IMR-90 (cell line): ENCODE measurements around the gene COL5A3. TPM values are rescaled to one million over a fixed set of nuclear protein-coding genes. Genes with fewer than 3 reads are reported as not detected.

Experiments used
- ATAC-seq: fragments of 200-7000 bp; cut with Tn5 transposase; 2 replicates; pipeline ENCODE4 v1.9.1; 2020; ENCODE audit warnings: low read depth, mild to moderate bottlenecking, moderate library complexity
- BruUV-seq: library from RNA; stranded (reverse); fragments of 400-500 nt; replicated peaks from 2 replicates; lab custom pipeline; 2021; lab: Mats Ljungman, UMichigan
- CTCF ChIA-PET: fragments of 300-600 bp; formaldehyde crosslinking; extraction: SDS; loops from one replicate; lab custom pipeline; 2021; ENCODE audit warnings: antibody characterized with exemption; lab: Yijun Ruan, JAX
- POLR2A ChIA-PET: fragments of 300-600 bp; sonication (Branson Sonifier 250); formaldehyde crosslinking; loops from one replicate; lab custom pipeline; 2022; ENCODE audit warnings: antibody characterized with exemption; ENCODE audit not compliant: unreplicated experiment; lab: Charles Lee
- DNase-seq: peaks from one replicate; pipeline ENCODE4 v3.0.0; 2013
- H2AFZ ChIP-seq: replicated peaks from 2 replicates; pipeline ENCODE3; 2013; ENCODE audit warnings: low read length, mild to moderate bottlenecking; ENCODE audit not compliant: poor library complexity
- H2AK5ac ChIP-seq: 2 replicates; pipeline ENCODE4 v1.6.1; 2013; ENCODE audit warnings: low read depth, low read length, inconsistent platforms
- H2AK9ac ChIP-seq: replicated peaks from 2 replicates; pipeline ENCODE3; 2013; ENCODE audit warnings: mild to moderate bottlenecking, low read depth, low read length, moderate library complexity; ENCODE audit not compliant: poor library complexity
- H2BK120ac ChIP-seq: 2 replicates; pipeline ENCODE4 v1.6.1; 2013; ENCODE audit warnings: low read depth, low read length, inconsistent platforms
- H2BK15ac ChIP-seq: 3 replicates; pipeline ENCODE4 v1.6.1; 2013; ENCODE audit warnings: low read depth, low read length, inconsistent platforms
- H2BK20ac ChIP-seq: 2 replicates; pipeline ENCODE4 v1.6.1; 2013; ENCODE audit warnings: low read depth, mild to moderate bottlenecking, inconsistent platforms, low read length, moderate library complexity
- H2BK5ac ChIP-seq: 2 replicates; pipeline ENCODE4 v1.6.1; 2013; ENCODE audit warnings: mild to moderate bottlenecking, low read depth, low read length, inconsistent platforms; ENCODE audit not compliant: poor library complexity, severe bottlenecking
- H3K14ac ChIP-seq: replicated peaks from 2 replicates; pipeline ENCODE4 v1.6.1; 2013; ENCODE audit warnings: low read depth, low read length, inconsistent platforms
- H3K18ac ChIP-seq: 2 replicates; pipeline ENCODE4 v1.6.1; 2013; ENCODE audit warnings: low read depth, low read length, control low read depth
- H3K23ac ChIP-seq: 2 replicates; pipeline ENCODE4 v1.6.1; 2013; ENCODE audit warnings: low read depth, low read length, inconsistent platforms
- H3K27ac ChIP-seq: 2 replicates; pipeline ENCODE4 v1.5.1; 2013; ENCODE audit warnings: mild to moderate bottlenecking, control low read depth, low read length; ENCODE audit not compliant: insufficient read depth
- H3K27me3 ChIP-seq: 2 replicates; pipeline ENCODE4 v1.6.1; 2013; ENCODE audit warnings: low read length; ENCODE audit not compliant: control insufficient read depth, insufficient read depth
- H3K36me3 ChIP-seq: 2 replicates; pipeline ENCODE4 v1.6.1; 2013; ENCODE audit warnings: low read length, mixed read lengths; ENCODE audit not compliant: control insufficient read depth, insufficient read depth
- H3K4ac ChIP-seq: 2 replicates; pipeline ENCODE4 v1.6.1; 2013; ENCODE audit warnings: low read depth, low read length, inconsistent platforms
- H3K4me1 ChIP-seq: 2 replicates; pipeline ENCODE4 v1.6.1; 2013; ENCODE audit warnings: low read length, mixed read lengths; ENCODE audit not compliant: control insufficient read depth, insufficient read depth
- H3K4me2 ChIP-seq: 2 replicates; pipeline ENCODE4 v1.6.1; 2013; ENCODE audit warnings: low read depth, mild to moderate bottlenecking, control low read depth, low read length, moderate library complexity
- H3K4me3 ChIP-seq: 2 replicates; pipeline ENCODE4 v1.5.1; 2013; ENCODE audit warnings: low read depth, mild to moderate bottlenecking, control low read depth, low read length, moderate library complexity; ENCODE audit not compliant: insufficient read depth
- H3K56ac ChIP-seq: 2 replicates; pipeline ENCODE4 v1.6.1; 2013; ENCODE audit warnings: low read length, inconsistent platforms; ENCODE audit not compliant: insufficient read depth; ENCODE audit errors: extremely low read depth
- H3K79me1 ChIP-seq, 2 experiments: 2 replicates each; pipeline ENCODE4 v1.6.1; 2013; ENCODE audit warnings: low read length in 2 of 2, inconsistent platforms in 1 of 2, low read depth in 1 of 2
- H3K9ac ChIP-seq: 2 replicates; pipeline ENCODE4 v1.6.1; 2013; ENCODE audit warnings: low read depth, low read length, control low read depth
- H3K9me1 ChIP-seq: 2 replicates; pipeline ENCODE4 v1.6.1; 2013; ENCODE audit warnings: low read length, inconsistent platforms; ENCODE audit not compliant: insufficient read depth
- H3K9me3 ChIP-seq: 2 replicates; pipeline ENCODE4 v1.6.1; 2013; ENCODE audit warnings: low read length; ENCODE audit not compliant: control insufficient read depth, insufficient read depth
- H4K20me1 ChIP-seq: 2 replicates; pipeline ENCODE4 v1.6.1; 2013; ENCODE audit warnings: low read length, inconsistent platforms; ENCODE audit not compliant: insufficient read depth
- H4K5ac ChIP-seq: 2 replicates; pipeline ENCODE4 v1.6.1; 2013; ENCODE audit warnings: mild to moderate bottlenecking, low read depth, low read length, control low read depth
- H4K8ac ChIP-seq, 2 experiments: 2 replicates each; pipeline ENCODE4 v1.6.1; 2013; ENCODE audit warnings: low read depth in 2 of 2, low read length in 2 of 2, control low read depth in 1 of 2, inconsistent platforms in 1 of 2
- H4K91ac ChIP-seq: 2 replicates; pipeline ENCODE4 v1.6.1; 2013; ENCODE audit warnings: low read depth, low read length, inconsistent platforms; ENCODE audit not compliant: insufficient read depth
- CEBPB ChIP-seq: IDR thresholded peaks from 2 replicates; pipeline ENCODE4 v1.6.1; 2012; ENCODE audit warnings: low read depth, low read length, improper control_type of control experiment
- CHD1 ChIP-seq: IDR thresholded peaks from 2 replicates; pipeline ENCODE4 v1.6.1; 2012; ENCODE audit warnings: low read depth, low read length, improper control_type of control experiment
- CTCF ChIP-seq: conservative IDR thresholded peaks from 2 replicates; pipeline ENCODE4 v1.5.1; 2012; ENCODE audit warnings: mild to moderate bottlenecking, low read depth, low read length, improper control_type of control experiment
- ELK1 ChIP-seq: fragments of 150-350 bp; IDR thresholded peaks from 2 replicates; pipeline ENCODE4 v1.6.1; 2016; ENCODE audit warnings: low read depth, mild to moderate bottlenecking, low read length, moderate library complexity, borderline replicate concordance
- FOS ChIP-seq: fragments of 150-350 bp; IDR thresholded peaks from 2 replicates; pipeline ENCODE4 v1.6.1; 2016; ENCODE audit warnings: low read depth, low read length
- MAFK ChIP-seq: IDR thresholded peaks from 2 replicates; pipeline ENCODE4 v1.6.1; 2012; ENCODE audit warnings: low read depth, low read length, improper control_type of control experiment
- MAZ ChIP-seq: IDR thresholded peaks from 2 replicates; pipeline ENCODE4 v1.6.1; 2012; ENCODE audit warnings: low read depth, mild to moderate bottlenecking, low read length, improper control_type of control experiment, moderate library complexity, borderline replicate concordance
- MXI1 ChIP-seq: IDR thresholded peaks from 2 replicates; pipeline ENCODE4 v1.6.1; 2012; ENCODE audit warnings: low read depth, mild to moderate bottlenecking, low read length, moderate library complexity, borderline replicate concordance
- NFE2L2 ChIP-seq: fragments of 150-350 bp; IDR thresholded peaks from 2 replicates; pipeline ENCODE4 v1.6.1; 2016; ENCODE audit warnings: low read depth, mild to moderate bottlenecking, low read length
- POLR2A ChIP-seq: IDR thresholded peaks from 2 replicates; pipeline ENCODE4 v1.6.1; 2012; ENCODE audit warnings: mild to moderate bottlenecking, low read depth, low read length
- RAD21 ChIP-seq: IDR thresholded peaks from 2 replicates; pipeline ENCODE4 v1.6.1; 2012; ENCODE audit warnings: low read length, improper control_type of control experiment
- RCOR1 ChIP-seq: IDR thresholded peaks from 2 replicates; pipeline ENCODE4 v1.6.1; 2012; ENCODE audit warnings: mild to moderate bottlenecking, low read length, improper control_type of control experiment; ENCODE audit not compliant: insufficient replicate concordance
- RFX5 ChIP-seq: IDR thresholded peaks from 2 replicates; pipeline ENCODE4 v1.8.0; 2012; ENCODE audit warnings: low read depth, mild to moderate bottlenecking, low read length, moderate library complexity
- SMC3 ChIP-seq: fragments of 150-350 bp; IDR thresholded peaks from 2 replicates; pipeline ENCODE4 v1.6.1; 2016; ENCODE audit warnings: low read depth, mild to moderate bottlenecking, antibody characterized with exemption, low read length, moderate library complexity
- USF2 ChIP-seq: fragments of 150-350 bp; IDR thresholded peaks from 2 replicates; pipeline ENCODE4 v1.6.1; 2017; ENCODE audit warnings: mild to moderate bottlenecking, antibody characterized with exemption, low read length, low read depth
- WGBS, 2 experiments: methylation state at CpG; one replicate each; pipeline versions ENCODE4 v1.1.5 to v1.1.7; 2013; ENCODE audit warnings: missing lambda C conversion rate in 2 of 2; ENCODE audit not compliant: insufficient read length in 1 of 2; ENCODE audit errors: extremely low coverage in 2 of 2; 5-methylcytosine and 5-hydroxymethylcytosine counted together
- dilution Hi-C: fragments of 300-500 bp; cut with HindIII; formaldehyde crosslinking; loops from one replicate; pipeline ENCODE4 v1.14.3; 2018; ENCODE audit warnings: low sequenced_read_pairs; ENCODE audit not compliant: unreplicated experiment
- in situ Hi-C: fragments of 300-500 bp; cut with MboI; formaldehyde crosslinking; loops from 3 replicates; pipeline ENCODE4 v1.14.3; 2019; ENCODE audit warnings: low sequenced_read_pairs, inconsistent platforms, mixed read lengths
- intact Hi-C: fragments of 100-400 bp; cut with micrococcal nuclease; formaldehyde crosslinking; loops from 2 replicates; pipeline ENCODE4 v1.10.0; 2022
- polyA plus RNA-seq, 3 experiments: library from polyadenylated mRNA; depleted of rRNA; stranded (reverse); fragments of >200 nt; gene quantifications; 2 replicates each; pipeline ENCODE4 v1.2.3, GENCODE V29; 2012; ENCODE audit warnings: low replicate concordance in 1 of 3
- total RNA-seq: library from RNA; depleted of rRNA; stranded (reverse); fragments of >200 nt; gene quantifications from 2 replicates; pipeline ENCODE4 v1.2.3, GENCODE V29; 2012

COL5A3 gene
- total and polyA plus RNA-seq, 2 of the 4 experiments (the other 2 are of a cell fraction): 0.54 to 1.5 TPM

- Histone ChIP-seq H3K27me3 (no peaks in the 10 kb centered on the region), H3K36me3 (no peaks in the 10 kb centered on the region), H3K27ac (no peak overlapping the region), H3K4me1 (peaks cover 6% of the 10 kb centered on the region), H2AFZ (no peak overlapping the region), H3K23ac (no peak overlapping the region), H3K18ac (no peak overlapping the region), H3K79me1 (peaks cover 2 to 5% of the 10 kb centered on the region in 2 experiments; a peak in 3 of 4 replicates), H2BK120ac (no peak overlapping the region), H3K9me3 (no peaks in the 10 kb centered on the region), H2AK9ac (no peak overlapping the region), H4K20me1 (peaks cover 6% of the 10 kb centered on the region), H3K14ac (no peak overlapping the region), H3K9me1 (peaks cover 9% of the 10 kb centered on the region), H4K8ac (no peak overlapping the region), H3K56ac (no peak overlapping the region), H4K91ac (no peak overlapping the region), H2BK15ac (no peak overlapping the region), H2BK5ac (no peak overlapping the region), H2BK20ac (no peak overlapping the region), H3K9ac (no peak overlapping the region), H3K4me2 (no peak overlapping the region), H4K5ac (no peak overlapping the region), H3K4me3 (no peak overlapping the region), H2AK5ac (no peak overlapping the region), H3K4ac (no peak overlapping the region)
- dilution Hi-C loops (no loop called here), intact Hi-C loops (no loop called here), in situ Hi-C loops (no loop called here)
- ChIA-PET POLR2A (no interaction called here), CTCF (no interaction called here)
- BruUV-seq: no TSS peak
- 100% methylated on average over 1 of the region's 6 CpGs; no CpG with 5 or more reads in 1 of the 2 experiments for WGBS, 2 experiments
- DNase-seq (no peak), ATAC-seq (no peak)
- TF ChIP-seq FOS: no peak
- TF ChIP-seq MAFK: no peak
- no peak for TF ChIP-seq MAZ
- TF ChIP-seq RCOR1: no peak
- no peak for TF ChIP-seq MXI1
- no peak for TF ChIP-seq CHD1
- TF ChIP-seq ELK1: no peak
- TF ChIP-seq RAD21: no peak
- no peak for TF ChIP-seq RFX5
- no peak for TF ChIP-seq NFE2L2
- no peak for TF ChIP-seq USF2
- TF ChIP-seq CEBPB: no peak
- no peak for TF ChIP-seq CTCF
- TF ChIP-seq POLR2A: no peak
- TF ChIP-seq SMC3: no peak
Measured at GRCh38 chr19:10013834-10014618, 3.7 kb upstream of the COL5A3 start.
